Urinary bladder (tissue), 4 donors: ENCODE data around the gene ROBO2. TPM values are rescaled to one million over a fixed set of nuclear protein-coding genes. Genes with fewer than 3 reads are reported as not detected.

ENCODE experiments used
- DNase-seq: peaks from one replicate; pipeline ENCODE4 v3.0.0-alpha.2; 2015; ENCODE audit errors: extremely low spot score
- H3K27ac ChIP-seq: one replicate; pipeline ENCODE4 v1.5.1; 2013; ENCODE audit warnings: low read depth, mild to moderate bottlenecking, moderate library complexity
- H3K36me3 ChIP-seq: one replicate; pipeline ENCODE4 v1.6.1; 2013; ENCODE audit warnings: mild to moderate bottlenecking, moderate library complexity; ENCODE audit not compliant: insufficient read depth
- H3K4me1 ChIP-seq: one replicate; pipeline ENCODE4 v1.6.1; 2013; ENCODE audit warnings: mild to moderate bottlenecking, moderate library complexity; ENCODE audit not compliant: insufficient read depth
- H3K4me3 ChIP-seq: one replicate; pipeline ENCODE4 v1.5.1; 2013; ENCODE audit warnings: low read depth, low read length
- WGBS: extraction: QIAGEN DNeasy Blood & Tissue Kit; methylation state at CpG from one replicate; pipeline ENCODE4 v1.1.7; 2013; 5-methylcytosine and 5-hydroxymethylcytosine counted together
- polyA plus RNA-seq: library from polyadenylated mRNA; stranded (reverse); fragments of 200-250 nt; gene quantifications from one replicate; pipeline ENCODE4 v1.2.3, GENCODE V29; 2013
- total RNA-seq: library from RNA; depleted of rRNA; stranded (reverse); fragments of >200 nt; gene quantifications from one replicate; pipeline ENCODE4 v1.2.3, GENCODE V29; 2014
- donor health status: healthy with polysubstance abuse.
- donor health status: healthy.

ROBO2 gene
- total and polyA plus RNA-seq, 2 donors: 1.4 to 38.1 TPM

GRCh38 chr3:77586216-77586615 is 546.3 kb downstream of the ROBO2 start:
- DNase-seq: no peak
- H3K4me3 ChIP-seq: no peak overlapping the region
- WGBS: 96% methylated on average over 4 of the region's 4 CpGs
- no peaks in the 10 kb centered on the region for H3K4me1 ChIP-seq
- no peak overlapping the region for H3K27ac ChIP-seq
- no peaks in the 10 kb centered on the region for H3K36me3 ChIP-seq

DNA sequence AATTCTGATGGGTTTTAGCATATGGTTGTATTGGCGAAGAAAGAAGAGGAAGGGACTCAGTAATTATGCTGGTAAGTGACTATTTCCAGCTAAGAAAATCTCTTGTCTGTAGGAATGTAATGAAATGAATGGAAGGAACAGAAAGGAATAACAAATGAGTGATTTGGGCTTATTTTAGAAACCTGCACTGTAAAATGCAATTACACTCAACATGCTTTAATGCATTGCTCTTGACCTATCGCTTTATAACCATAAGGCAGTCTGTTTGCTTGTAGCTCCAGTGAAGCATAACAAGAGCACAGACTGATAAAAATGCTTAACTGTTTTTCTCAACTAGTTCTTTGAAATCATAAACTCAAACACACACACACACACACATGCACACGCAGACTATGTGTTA is 549.0 kb downstream of the ROBO2 start:
- H3K4me3 ChIP-seq: no peak overlapping the region
- WGBS: 92% methylated on average over 3 of the region's 3 CpGs
- no peaks in the 10 kb centered on the region for H3K4me1 ChIP-seq
- H3K27ac ChIP-seq: no peak overlapping the region
- H3K36me3 ChIP-seq: no peaks in the 10 kb centered on the region
- DNase-seq: no peak

- Histone ChIP-seq H3K4me1 (no peaks in the 10 kb centered on the region), H3K4me3 (no peak overlapping the region), H3K27ac (no peak overlapping the region), H3K36me3 (no peaks in the 10 kb centered on the region)
- no peak for DNase-seq
- 92% methylated on average over 3 of the region's 3 CpGs for WGBS
Observed at GRCh38 chr3:77590191-77590590, 550.3 kb downstream of the ROBO2 start.

GRCh38 chr3:77595371-77595870 is 555.5 kb downstream of the ROBO2 start:
- WGBS: 97% methylated on average over 2 of the region's 2 CpGs
- no peak overlapping the region for H3K27ac ChIP-seq
- no peak for DNase-seq
- no peaks in the 10 kb centered on the region for H3K36me3 ChIP-seq
- no peak overlapping the region for H3K4me3 ChIP-seq
- H3K4me1 ChIP-seq: no peaks in the 10 kb centered on the region

- Histone ChIP-seq H3K4me1 (no peaks in the 10 kb centered on the region), H3K36me3 (no peaks in the 10 kb centered on the region), H3K4me3 (no peak overlapping the region), H3K27ac (no peak overlapping the region)
- 94% methylated on average over 1 of the region's 1 CpG for WGBS
- DNase-seq: no peak
Observed at GRCh38 chr3:77599948-77600347, 560.0 kb downstream of the ROBO2 start.

GRCh38 chr3:77601823-77602415 is 562.0 kb downstream of the ROBO2 start:
- WGBS: 92% methylated on average over 9 of the region's 9 CpGs
- DNase-seq: no peak
- Histone ChIP-seq H3K4me1 (no peaks in the 10 kb centered on the region), H3K4me3 (no peak overlapping the region), H3K27ac (no peak overlapping the region), H3K36me3 (no peaks in the 10 kb centered on the region)

DNA sequence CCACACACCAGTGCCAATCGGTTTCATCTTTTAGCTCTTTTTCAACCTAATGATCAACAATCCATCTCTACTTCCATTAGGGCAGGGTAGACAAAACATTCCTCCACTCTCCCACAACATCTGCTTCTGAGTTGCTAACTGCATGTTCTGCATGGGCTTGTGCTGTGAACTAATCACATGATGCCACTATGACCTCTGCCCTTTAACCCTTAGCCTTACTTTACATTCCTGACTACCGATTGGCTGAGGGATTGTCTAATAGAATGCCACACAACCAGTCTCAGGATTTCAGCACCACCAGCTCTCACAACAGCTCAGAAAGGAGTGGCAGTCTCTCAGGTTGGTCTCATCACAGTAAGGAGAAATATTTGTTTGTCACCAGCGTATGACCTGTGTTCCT is 562.8 kb downstream of the ROBO2 start:
- Histone ChIP-seq H3K27ac (no peak overlapping the region), H3K4me1 (no peaks in the 10 kb centered on the region), H3K36me3 (no peaks in the 10 kb centered on the region), H3K4me3 (no peak overlapping the region)
- 92% methylated on average over 3 of the region's 3 CpGs for WGBS
- DNase-seq: no peak

DNA sequence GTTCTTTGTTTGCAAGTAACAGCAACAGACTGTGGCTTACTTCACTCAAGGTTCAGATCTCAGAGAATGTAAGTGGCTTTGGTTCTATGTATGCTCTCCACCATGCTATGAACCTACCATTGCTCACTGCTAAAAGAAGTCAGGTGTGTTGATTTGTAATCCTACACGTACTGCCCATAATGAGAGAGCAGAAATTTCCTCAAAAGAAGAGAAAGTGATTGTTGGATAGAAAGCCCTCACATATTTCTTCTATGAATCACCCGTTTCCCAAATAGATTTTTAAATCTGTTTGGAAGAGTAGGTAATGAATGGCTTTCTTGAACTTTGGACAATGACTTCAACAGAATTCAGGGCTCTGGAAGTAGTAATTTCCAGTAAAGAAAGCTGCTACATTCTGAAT is 565.4 kb downstream of the ROBO2 start:
- Histone ChIP-seq H3K4me1 (no peaks in the 10 kb centered on the region), H3K36me3 (no peaks in the 10 kb centered on the region)
- WGBS: 84% methylated on average over 2 of the region's 2 CpGs

DNA sequence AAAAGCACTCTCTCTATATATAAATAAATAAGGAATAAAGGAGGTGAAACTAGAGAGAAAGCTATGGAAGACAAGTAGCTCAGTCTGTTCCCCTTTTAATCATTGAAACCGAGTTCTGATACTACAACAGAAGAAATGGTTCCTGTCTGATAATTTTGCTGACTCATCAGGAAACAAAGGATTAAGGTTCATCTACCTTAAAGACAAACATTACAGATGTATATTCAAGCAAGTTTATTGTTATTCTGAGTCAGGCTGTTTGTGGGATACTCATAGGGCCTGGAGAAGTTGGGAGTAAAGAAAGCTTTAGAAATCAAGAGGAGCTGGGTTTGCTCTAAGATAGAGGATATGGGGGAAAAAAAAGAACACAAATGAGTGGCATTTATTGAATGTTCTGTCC is 566.0 kb downstream of the ROBO2 start:
- Histone ChIP-seq H3K4me1 (no peaks in the 10 kb centered on the region), H3K27ac (no peak overlapping the region), H3K36me3 (no peaks in the 10 kb centered on the region), H3K4me3 (no peak overlapping the region)
- WGBS: 78% methylated on average over 1 of the region's 1 CpG
- no peak for DNase-seq

More for the DNA sequence above, 565.4 kb downstream of the ROBO2 start:
- Histone ChIP-seq H3K27ac (no peak overlapping the region), H3K4me3 (no peak overlapping the region)
- no peak for DNase-seq

- no peak overlapping the region for H3K27ac ChIP-seq
- no peak for DNase-seq
- no peaks in the 10 kb centered on the region for H3K36me3 ChIP-seq
- no peak overlapping the region for H3K4me3 ChIP-seq
- WGBS: 63% methylated on average over 2 of the region's 2 CpGs
- no peaks in the 10 kb centered on the region for H3K4me1 ChIP-seq
Observed at GRCh38 chr3:77606372-77606771, 566.5 kb downstream of the ROBO2 start.

DNA sequence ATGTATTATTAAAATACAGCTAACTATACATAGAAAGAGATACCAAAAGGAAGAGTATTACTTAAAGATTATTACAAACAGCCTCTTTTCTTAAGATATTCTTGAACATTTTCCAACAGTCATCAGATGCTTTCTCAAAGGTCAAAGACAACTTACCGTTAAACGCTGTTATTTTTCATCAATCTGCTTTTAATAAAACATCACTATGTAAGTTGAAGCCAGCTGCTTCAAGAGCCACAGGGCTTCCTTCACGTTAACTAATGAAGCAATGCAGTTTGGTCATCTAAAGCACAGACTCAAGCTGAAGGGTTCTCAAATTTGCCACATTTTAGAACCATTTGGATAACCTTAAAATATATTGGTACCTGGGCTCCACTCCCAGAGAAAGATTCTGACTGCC is 578.8 kb downstream of the ROBO2 start:
- Histone ChIP-seq H3K36me3 (no peaks in the 10 kb centered on the region), H3K4me3 (no peak overlapping the region), H3K27ac (no peak overlapping the region), H3K4me1 (no peaks in the 10 kb centered on the region)
- DNase-seq: no peak
- 84% methylated on average over 3 of the region's 3 CpGs for WGBS

- DNase-seq: no peak
- Histone ChIP-seq H3K27ac (no peak overlapping the region), H3K4me1 (no peaks in the 10 kb centered on the region), H3K4me3 (no peak overlapping the region), H3K36me3 (no peaks in the 10 kb centered on the region)
- WGBS: 91% methylated on average over 1 of the region's 1 CpG
Observed at GRCh38 chr3:77620009-77620408, 580.1 kb downstream of the ROBO2 start.

DNA sequence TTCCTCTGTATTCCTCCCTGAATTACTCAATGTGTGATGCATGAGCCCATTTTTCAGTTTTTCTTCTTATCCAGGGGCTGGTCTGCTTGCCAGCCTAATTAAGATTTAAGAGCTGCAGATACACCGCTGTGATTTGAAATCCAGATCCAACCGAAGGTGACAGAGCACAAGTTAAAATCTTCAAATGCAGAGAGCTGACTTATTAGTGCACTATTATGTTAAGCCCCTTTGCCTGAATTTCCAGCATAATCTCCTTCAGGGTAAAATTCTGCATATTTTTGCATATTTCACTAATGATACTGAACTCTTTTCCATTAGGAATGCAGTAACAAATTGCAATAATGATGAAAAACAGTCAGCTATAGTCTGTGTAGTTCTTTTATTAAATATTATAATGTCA is 583.6 kb downstream of the ROBO2 start:
- DNase-seq: no peak
- Histone ChIP-seq H3K36me3 (no peaks in the 10 kb centered on the region), H3K4me3 (no peak overlapping the region), H3K27ac (no peak overlapping the region), H3K4me1 (no peaks in the 10 kb centered on the region)
- WGBS: 83% methylated on average over 2 of the region's 2 CpGs

- H3K27ac ChIP-seq: no peak overlapping the region
- 94% methylated on average over 1 of the region's 1 CpG for WGBS
- H3K4me3 ChIP-seq: no peak overlapping the region
- no peak for DNase-seq
- no peaks in the 10 kb centered on the region for H3K36me3 ChIP-seq
- H3K4me1 ChIP-seq: no peaks in the 10 kb centered on the region
Observed at GRCh38 chr3:77626157-77626556, 586.3 kb downstream of the ROBO2 start.

DNA sequence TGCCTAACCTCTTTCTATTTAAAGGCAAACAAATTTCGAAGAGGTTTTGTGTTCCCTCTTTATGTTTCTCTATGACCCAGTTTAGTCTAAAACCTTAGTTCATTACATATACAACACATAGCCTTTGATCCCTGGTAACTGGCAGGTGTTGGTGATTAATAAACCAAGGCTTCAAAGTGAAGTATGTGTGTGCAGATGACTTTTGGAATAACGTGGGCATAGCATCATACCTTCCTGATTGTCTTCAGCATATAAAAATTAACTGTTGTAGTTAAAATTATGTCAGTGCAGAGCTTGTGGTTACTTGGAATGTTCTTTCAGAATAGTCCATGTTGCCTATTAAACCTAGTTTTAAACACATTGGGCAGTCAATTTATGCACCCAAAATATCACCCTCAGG is 608.3 kb downstream of the ROBO2 start:
- no peak for DNase-seq
- WGBS: 40% methylated on average over 2 of the region's 2 CpGs
- Histone ChIP-seq H3K4me3 (no peak overlapping the region), H3K4me1 (no peaks in the 10 kb centered on the region), H3K27ac (no peak overlapping the region), H3K36me3 (no peaks in the 10 kb centered on the region)
